H1 (cell line): ENCODE data around the gene GADL1. TPM values are rescaled to one million over a fixed set of nuclear protein-coding genes. Genes with fewer than 3 reads are reported as not detected.

ENCODE experiments used
- CTCF ChIA-PET: fragments of 300-600 bp; sonication (Branson Sonifier 250); formaldehyde crosslinking; loops from one replicate; lab custom pipeline; 2021; ENCODE audit not compliant: partially characterized antibody; lab: Charles Lee
- POLR2A ChIA-PET: fragments of 300-600 bp; sonication (Branson Sonifier 250); formaldehyde crosslinking; loops from one replicate; lab custom pipeline; 2021; ENCODE audit warnings: inconsistent platforms; ENCODE audit not compliant: partially characterized antibody; lab: Charles Lee
- DNase-seq, 2 experiments: peaks; one replicate each; pipeline versions ENCODE4 v3.0.0 to v3.0.0-alpha.2; 2010 to 2022; ENCODE audit warnings: low spot score in 2 of 2, low read depth in 1 of 2, mixed read lengths in 1 of 2
- FAIRE-seq: peaks from 2 replicates; lab custom pipeline; 2011; peaks lifted over from hg19 to GRCh38; lab: Jason Lieb, UNC
- H2AFZ ChIP-seq: 2 replicates; pipeline ENCODE4 v1.8.1; 2012; ENCODE audit warnings: low read length, inconsistent platforms
- H2AK5ac ChIP-seq: 2 replicates; pipeline ENCODE4 v1.6.1; 2013; ENCODE audit warnings: low read depth, low read length
- H2BK120ac ChIP-seq: replicated peaks from 2 replicates; pipeline ENCODE3; 2013; ENCODE audit warnings: low read depth, low read length, inconsistent platforms
- H2BK12ac ChIP-seq: 2 replicates; pipeline ENCODE4 v1.6.1; 2013; ENCODE audit warnings: low read depth, low read length
- H2BK15ac ChIP-seq: 2 replicates; pipeline ENCODE4 v1.6.1; 2013; ENCODE audit warnings: low read length
- H2BK20ac ChIP-seq: 2 replicates; pipeline ENCODE4 v1.6.1; 2013; ENCODE audit warnings: low read length
- H2BK5ac ChIP-seq: 2 replicates; pipeline ENCODE4 v1.6.1; 2013; ENCODE audit warnings: low read depth, low read length
- H3K14ac ChIP-seq: 2 replicates; pipeline ENCODE4 v1.6.1; 2013; ENCODE audit warnings: inconsistent platforms; ENCODE audit not compliant: insufficient read length
- H3K18ac ChIP-seq: 2 replicates; pipeline ENCODE4 v1.6.1; 2013; ENCODE audit warnings: low read length; ENCODE audit errors: extremely low read depth
- H3K23ac ChIP-seq: 2 replicates; pipeline ENCODE4 v1.6.1; 2013; ENCODE audit warnings: inconsistent platforms; ENCODE audit not compliant: insufficient read length
- H3K23me2 ChIP-seq: 2 replicates; pipeline ENCODE4 v1.6.1; 2013; ENCODE audit warnings: low read depth, low read length
- H3K27ac ChIP-seq: 2 replicates; pipeline ENCODE4 v1.6.1; 2011; ENCODE audit warnings: low read depth, low read length, inconsistent platforms
- H3K27me3 ChIP-seq, 4 experiments: replicated peaks in 1 of 4; 1 replicate in 1 of 4; 2 replicates in 3 of 4; pipeline versions ENCODE4 v1.6.1 to v1.8.1; 2011 to 2013; ENCODE audit warnings: low read length in 3 of 4, mild to moderate bottlenecking in 3 of 4, inconsistent platforms in 2 of 4, mixed read lengths in 2 of 4, moderate library complexity in 1 of 4; ENCODE audit not compliant: control insufficient read depth in 3 of 4, insufficient read depth in 3 of 4; ENCODE audit errors: extremely low read depth in 1 of 4
- H3K36me3 ChIP-seq, 4 experiments: 2 replicates each; pipeline versions ENCODE4 v1.6.1 to v1.8.1; 2011 to 2013; ENCODE audit warnings: mild to moderate bottlenecking in 4 of 4, low read length in 3 of 4, moderate library complexity in 2 of 4, control low read depth in 1 of 4, inconsistent platforms in 1 of 4; ENCODE audit not compliant: insufficient read depth in 4 of 4, control insufficient read depth in 2 of 4
- H3K4ac ChIP-seq: replicated peaks from 2 replicates; pipeline ENCODE3; 2013; ENCODE audit warnings: low read length, low read depth, mixed read lengths, inconsistent platforms; ENCODE audit not compliant: insufficient read length
- H3K4me1 ChIP-seq, 4 experiments: replicated peaks in 1 of 4; 1 replicate in 1 of 4; 2 replicates in 3 of 4; pipeline versions ENCODE4 v1.6.1 to v1.8.1; 2011 to 2013; ENCODE audit warnings: low read length in 3 of 4, inconsistent platforms in 2 of 4, mixed read lengths in 1 of 4; ENCODE audit not compliant: insufficient read depth in 4 of 4, control insufficient read depth in 3 of 4
- H3K4me2 ChIP-seq, 2 experiments: 2 replicates each; pipeline versions ENCODE4 v1.6.1 to v1.8.1; 2011 to 2013; ENCODE audit warnings: low read depth in 2 of 2, low read length in 2 of 2, control low read depth in 1 of 2, inconsistent platforms in 1 of 2, mild to moderate bottlenecking in 1 of 2; ENCODE audit not compliant: insufficient read depth in 1 of 2
- H3K4me3 ChIP-seq, 4 experiments: fragments of 200-600, 300-600 bp in 1 of 4; sonication (generic), shearing (Covaris generic), sonication (Bioruptor Twin) in 1 of 4; 2 replicates each; pipeline versions ENCODE4 v1.5.1 to v1.8.1; 2011 to 2016; ENCODE audit warnings: low read length in 4 of 4, low read depth in 3 of 4, control low read depth in 2 of 4, inconsistent platforms in 2 of 4, mild to moderate bottlenecking in 2 of 4, mixed read lengths in 1 of 4, moderate library complexity in 1 of 4; ENCODE audit not compliant: insufficient read depth in 2 of 4; ENCODE audit errors: extremely low read depth in 1 of 4
- H3K56ac ChIP-seq: replicated peaks from 2 replicates; pipeline ENCODE3; 2013; ENCODE audit warnings: low read depth, mild to moderate bottlenecking, mixed read lengths, low read length, inconsistent platforms; ENCODE audit not compliant: insufficient read length
- H3K79me1 ChIP-seq: 2 replicates; pipeline ENCODE4 v1.6.1; 2013; ENCODE audit warnings: low read depth, low read length, control low read depth
- H3K79me2 ChIP-seq, 2 experiments: 2 replicates each; pipeline versions ENCODE4 v1.6.1 to v1.8.1; 2012 to 2013; ENCODE audit warnings: low read length in 2 of 2, mild to moderate bottlenecking in 2 of 2, inconsistent platforms in 1 of 2; ENCODE audit not compliant: insufficient read depth in 2 of 2, control insufficient read depth in 1 of 2
- H3K9ac ChIP-seq, 4 experiments: replicated peaks in 1 of 4; 1 replicate in 1 of 4; 2 replicates in 3 of 4; pipeline versions ENCODE4 v1.6.1 to v1.8.1; 2011 to 2013; ENCODE audit warnings: low read depth in 3 of 4, low read length in 3 of 4, control low read depth in 2 of 4, mild to moderate bottlenecking in 2 of 4, moderate library complexity in 2 of 4, inconsistent platforms in 1 of 4; ENCODE audit errors: extremely low read depth in 1 of 4
- H3K9me3 ChIP-seq, 2 experiments: 2 replicates each; pipeline versions ENCODE4 v1.6.1 to v1.8.1; 2012 to 2013; ENCODE audit warnings: mild to moderate bottlenecking in 2 of 2, moderate library complexity in 2 of 2, control low read depth in 1 of 2, inconsistent platforms in 1 of 2, low read depth in 1 of 2, low read length in 1 of 2, mixed read lengths in 1 of 2; ENCODE audit not compliant: insufficient read depth in 2 of 2
- H4K20me1 ChIP-seq, 2 experiments: replicated peaks in 1 of 2; 2 replicates each; pipeline versions ENCODE3 to v1.8.1; 2011 to 2013; ENCODE audit warnings: inconsistent platforms in 2 of 2, low read length in 2 of 2, mild to moderate bottlenecking in 1 of 2; ENCODE audit not compliant: insufficient read depth in 2 of 2, control insufficient read depth in 1 of 2
- H4K5ac ChIP-seq: 2 replicates; pipeline ENCODE4 v1.6.1; 2013; ENCODE audit warnings: low read length, low read depth, mixed read lengths, inconsistent platforms; ENCODE audit not compliant: insufficient read length
- H4K8ac ChIP-seq: 2 replicates; pipeline ENCODE4 v1.8.0; 2013; ENCODE audit warnings: mild to moderate bottlenecking, moderate library complexity, low read length, inconsistent platforms; ENCODE audit not compliant: insufficient read depth; ENCODE audit errors: extremely low read depth
- H4K91ac ChIP-seq: replicated peaks from 2 replicates; pipeline ENCODE3; 2013; ENCODE audit warnings: low read length, mixed read lengths, inconsistent platforms; ENCODE audit not compliant: insufficient read length
- ASH2L ChIP-seq: fragments of 200-600, 300-600 bp; sonication (generic); IDR thresholded peaks from one replicate; pipeline ENCODE4 v1.7.1; 2017; ENCODE audit warnings: low read length
- RFX5 ChIP-seq: IDR thresholded peaks from 2 replicates; pipeline ENCODE4 v1.6.1; 2011; ENCODE audit warnings: low read depth, low read length, improper control_type of control experiment, borderline replicate concordance
- SIN3A ChIP-seq, 2 experiments: IDR thresholded peaks in 1 of 2; conservative IDR thresholded peaks in 1 of 2; 2 replicates each; pipeline ENCODE4 v1.6.1; 2011 to 2012; ENCODE audit warnings: low read length in 2 of 2, improper control_type of control experiment in 1 of 2, low read depth in 1 of 2, mild to moderate bottlenecking in 1 of 2
- TAF1 ChIP-seq: IDR thresholded peaks from 2 replicates; pipeline ENCODE4 v1.6.1; 2011; ENCODE audit warnings: mild to moderate bottlenecking, low read depth, low read length
- WGBS, 2 experiments: shearing (Covaris generic) in 1 of 2; methylation state at CpG; one replicate each; pipeline versions ENCODE4 v1.1.6 to v1.1.7; 2013 to 2015; ENCODE audit warnings: low lambda C conversion rate in 2 of 2, mixed read lengths in 2 of 2, inconsistent platforms in 1 of 2, low coverage in 1 of 2, missing lambda C conversion rate in 1 of 2; ENCODE audit not compliant: insufficient replicate concordance in 2 of 2, insufficient coverage in 1 of 2, insufficient read length in 1 of 2; ENCODE audit errors: extremely low coverage in 1 of 2, missing lambda C conversion rate in 1 of 2; 5-methylcytosine and 5-hydroxymethylcytosine counted together
- polyA plus RNA-seq, 7 experiments: library from polyadenylated mRNA; depleted of rRNA in 3 of 7; stranded (reverse) in 5 of 7; unstranded in 2 of 7; fragments of >200 nt in 5 of 7; fragments of 200-250 nt in 2 of 7; gene quantifications; 1 replicate in 5 of 7; 2 replicates in 1 of 7; 4 replicates in 1 of 7; pipeline versions ENCODE4 v1.2.1 to v1.2.3, GENCODE V29; 2011 to 2013; ENCODE audit warnings: missing spikeins in 2 of 7, mixed read lengths in 2 of 7
- total RNA-seq: library from RNA; stranded (reverse); fragmentation: NEBNext Ultra II Directional; extraction: Animal tissue kit (Norgen Biotek cat#: 25700); gene quantifications from 2 replicates; pipeline ENCODE4 v1.2.1, GENCODE V29; 2021

Gene GADL1
- total and polyA plus RNA-seq, 2 of the 8 experiments (the other 6 are each of a cell fraction or from before 2014, with no cell fraction given) = 0.03 to 0.30 TPM

DNA sequence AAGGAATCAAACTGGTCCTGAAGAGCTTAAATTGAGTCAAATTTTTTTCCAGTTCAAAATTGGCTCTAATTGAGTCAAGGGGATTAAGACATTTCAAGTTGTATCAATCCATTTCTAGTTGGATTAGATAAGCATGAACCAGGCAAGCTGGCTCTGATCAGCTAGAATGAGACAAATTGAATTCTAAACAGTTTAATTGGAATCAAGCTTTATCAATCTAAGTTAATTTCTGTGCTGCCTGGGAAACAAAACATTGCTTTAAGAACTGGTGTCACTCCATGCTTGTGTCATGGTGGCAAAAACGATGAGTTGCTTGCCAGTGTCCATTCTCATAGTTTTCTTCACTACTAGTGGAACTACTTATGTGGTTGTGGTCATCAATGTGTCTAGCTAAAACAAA, 171.2 kb downstream of the GADL1 start:
- H2AFZ ChIP-seq = no peak overlapping the region
- no peak overlapping the region for H4K91ac ChIP-seq
- no peak overlapping the region for H4K8ac ChIP-seq
- no peak overlapping the region for H4K5ac ChIP-seq
- no peak overlapping the region for H3K18ac ChIP-seq
- WGBS, 2 experiments = 85% methylated on average over 1 of the region's 1 CpG; no CpG with 5 or more reads in 1 of the 2 experiments
- no peaks in the 10 kb centered on the region for H3K4me1 ChIP-seq
- no peaks in the 10 kb centered on the region for H3K9me3 ChIP-seq
- H3K79me1 ChIP-seq = no peaks in the 10 kb centered on the region
- no peak overlapping the region for H2BK20ac ChIP-seq
- H3K23ac ChIP-seq = no peak overlapping the region
- ChIA-PET POLR2A (no interaction called here), CTCF (no interaction called here)
- H3K4ac ChIP-seq = no peak overlapping the region
- H3K27ac ChIP-seq = no peak overlapping the region
- no peak overlapping the region for H2BK12ac ChIP-seq
- no peak overlapping the region for H3K4me2 ChIP-seq
- no peak for DNase-seq
- H3K36me3 ChIP-seq = no peaks in the 10 kb centered on the region
- no peak overlapping the region for H3K9ac ChIP-seq
- no peak overlapping the region for H2AK5ac ChIP-seq
- no peak overlapping the region for H3K4me3 ChIP-seq
- no peak overlapping the region for H3K56ac ChIP-seq
- no peak for FAIRE-seq
- H3K14ac ChIP-seq = no peak overlapping the region
- no peak overlapping the region for H2BK5ac ChIP-seq
- H4K20me1 ChIP-seq = no peaks in the 10 kb centered on the region
- no peak overlapping the region for H2BK120ac ChIP-seq
- H3K79me2 ChIP-seq = no peaks in the 10 kb centered on the region
- H2BK15ac ChIP-seq = no peak overlapping the region
- peaks cover 0 to 1% (median 0%) of the 10 kb centered on the region in 4 experiments; a peak in 1 of 7 replicates for H3K27me3 ChIP-seq
- no peaks in the 10 kb centered on the region; the same call in 1 of the 2 replicates for H3K23me2 ChIP-seq
- no peak for TF ChIP-seq ASH2L
- no peak for TF ChIP-seq TAF1
- no peak for TF ChIP-seq SIN3A (conservative IDR thresholded peaks at IDR 0.05 in 1 of 2, IDR thresholded peaks at IDR 0.05 in 1 of 2; ENCODE audit: low read depth in 1 of 2, low read length in 2 of 2)
- TF ChIP-seq RFX5 = no peak
